ENCODE data around the gene SUPT3H.
A peak's percentile ranks its signal among the peaks of the same experiment; 100 is the strongest.

SUPT3H gene

DNA sequence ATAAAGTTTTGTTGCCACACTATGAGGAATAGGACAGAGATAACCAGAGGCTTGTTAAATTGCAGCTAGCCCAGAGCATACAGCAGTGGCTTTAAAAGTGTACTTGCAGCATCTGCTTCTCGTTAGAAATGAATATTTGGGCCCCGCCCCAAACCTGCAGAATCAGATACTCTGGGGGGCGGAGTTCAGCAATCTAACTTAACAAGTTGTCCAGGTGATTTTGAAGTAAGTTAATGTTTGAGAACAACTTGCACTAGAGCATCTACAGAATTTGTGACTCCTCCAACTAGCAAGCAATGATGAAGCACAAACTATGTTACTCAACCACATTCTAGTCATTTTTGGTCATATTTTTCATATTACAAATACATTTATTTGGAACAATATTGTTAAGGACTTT lies 10.6 kb upstream of the SUPT3H start:
- in situ Hi-C loops (cut with HindIII; ENCODE audit: low sequenced_read_pairs) = no loop called here
- TF ChIP-seq, protein P1, sequence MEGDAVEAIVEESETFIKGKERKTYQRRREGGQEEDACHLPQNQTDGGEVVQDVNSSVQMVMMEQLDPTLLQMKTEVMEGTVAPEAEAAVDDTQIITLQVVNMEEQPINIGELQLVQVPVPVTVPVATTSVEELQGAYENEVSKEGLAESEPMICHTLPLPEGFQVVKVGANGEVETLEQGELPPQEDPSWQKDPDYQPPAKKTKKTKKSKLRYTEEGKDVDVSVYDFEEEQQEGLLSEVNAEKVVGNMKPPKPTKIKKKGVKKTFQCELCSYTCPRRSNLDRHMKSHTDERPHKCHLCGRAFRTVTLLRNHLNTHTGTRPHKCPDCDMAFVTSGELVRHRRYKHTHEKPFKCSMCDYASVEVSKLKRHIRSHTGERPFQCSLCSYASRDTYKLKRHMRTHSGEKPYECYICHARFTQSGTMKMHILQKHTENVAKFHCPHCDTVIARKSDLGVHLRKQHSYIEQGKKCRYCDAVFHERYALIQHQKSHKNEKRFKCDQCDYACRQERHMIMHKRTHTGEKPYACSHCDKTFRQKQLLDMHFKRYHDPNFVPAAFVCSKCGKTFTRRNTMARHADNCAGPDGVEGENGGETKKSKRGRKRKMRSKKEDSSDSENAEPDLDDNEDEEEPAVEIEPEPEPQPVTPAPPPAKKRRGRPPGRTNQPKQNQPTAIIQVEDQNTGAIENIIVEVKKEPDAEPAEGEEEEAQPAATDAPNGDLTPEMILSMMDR (IDR thresholded peaks at IDR 0.05; ENCODE audit: low read depth, low read length, missing control alignments) = no peak
- H3K4me3 ChIP-seq (ENCODE audit: low read depth, low read length) = no peak overlapping the region
- no peak for DNase-seq (ENCODE audit: low read depth)

DNA sequence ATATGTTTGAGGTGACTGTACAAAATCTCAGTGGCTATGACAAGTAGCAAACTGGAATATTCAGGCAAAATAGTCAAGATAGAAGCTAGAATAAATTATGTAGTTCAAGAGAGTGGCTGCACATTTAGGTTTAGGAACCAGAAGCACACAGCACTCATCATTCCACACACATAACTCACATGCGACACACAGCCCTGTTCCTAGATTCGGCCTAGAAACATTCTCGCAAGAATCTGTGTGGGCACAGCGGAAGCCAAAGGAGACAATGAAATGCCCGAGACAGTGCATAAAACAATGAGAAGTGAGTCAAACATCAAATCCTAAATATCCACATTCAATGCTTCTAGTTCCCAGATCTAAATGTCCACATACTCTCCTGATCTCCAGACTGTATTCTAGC lies 9.5 kb upstream of the SUPT3H start:
- TF ChIP-seq, protein P1 (IDR thresholded peaks at IDR 0.05; ENCODE audit: low read depth, low read length, missing control alignments) = no peak
- in situ Hi-C loops (cut with HindIII; ENCODE audit: low sequenced_read_pairs) = no loop called here
- DNase-seq (ENCODE audit: low read depth) = no peak
- H3K4me3 ChIP-seq (ENCODE audit: low read depth, low read length) = no peak overlapping the region

DNA sequence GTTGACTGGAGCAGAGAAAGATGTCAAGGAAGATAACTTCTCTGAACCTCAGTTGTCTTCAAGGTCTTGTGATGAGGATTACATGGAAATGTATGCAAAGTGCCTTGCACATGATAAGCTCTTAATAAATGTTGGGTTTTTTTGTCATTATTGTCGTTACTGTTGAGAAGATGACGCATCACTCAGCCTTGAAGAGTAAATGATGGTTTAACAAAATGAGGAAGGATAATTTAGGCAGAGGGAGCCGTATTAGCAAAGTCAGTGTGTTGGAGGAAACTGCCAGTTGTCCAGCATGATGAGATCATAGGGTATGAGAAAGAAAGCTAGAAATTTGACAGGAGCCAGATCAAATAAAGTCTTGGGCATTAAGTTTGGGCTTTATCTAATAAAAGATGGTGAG lies 8.8 kb upstream of the SUPT3H start:
- in situ Hi-C loops (cut with HindIII; ENCODE audit: low sequenced_read_pairs) = no loop called here

DNA sequence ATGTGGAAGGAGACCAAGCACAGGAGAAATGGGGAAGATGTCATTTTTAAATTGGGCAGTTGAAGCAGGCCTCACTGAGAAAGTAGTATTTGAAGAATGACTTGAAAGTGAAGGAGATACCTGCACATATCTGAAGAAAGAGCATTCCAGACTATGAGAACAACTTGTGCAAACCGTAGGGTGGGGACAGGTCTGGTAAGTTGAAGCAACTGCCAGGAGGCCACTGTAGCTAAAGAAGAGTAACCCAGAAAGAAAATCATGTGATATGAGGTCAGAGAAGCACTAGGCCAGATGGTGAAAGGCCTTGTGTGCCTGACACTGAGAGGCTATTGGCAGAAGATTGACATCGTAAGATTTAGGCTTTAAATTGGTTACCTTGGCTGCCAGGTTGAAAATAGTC lies 4.7 kb upstream of the SUPT3H start:
- TF ChIP-seq, protein P1 (IDR thresholded peaks at IDR 0.05; ENCODE audit: low read depth, low read length, missing control alignments) = no peak
- in situ Hi-C loops (cut with HindIII; ENCODE audit: low sequenced_read_pairs) = no loop called here
- H3K4me3 ChIP-seq (ENCODE audit: low read depth, low read length) = no peak overlapping the region
- DNase-seq (ENCODE audit: low read depth) = no peak

More for the DNA sequence above, 8.8 kb upstream of the SUPT3H start:
- TF ChIP-seq, protein P1 (IDR thresholded peaks at IDR 0.05; ENCODE audit: low read depth, low read length, missing control alignments) = no peak
- no peak overlapping the region for H3K4me3 ChIP-seq (ENCODE audit: low read depth, low read length)
- no peak for DNase-seq (ENCODE audit: low read depth)

DNA sequence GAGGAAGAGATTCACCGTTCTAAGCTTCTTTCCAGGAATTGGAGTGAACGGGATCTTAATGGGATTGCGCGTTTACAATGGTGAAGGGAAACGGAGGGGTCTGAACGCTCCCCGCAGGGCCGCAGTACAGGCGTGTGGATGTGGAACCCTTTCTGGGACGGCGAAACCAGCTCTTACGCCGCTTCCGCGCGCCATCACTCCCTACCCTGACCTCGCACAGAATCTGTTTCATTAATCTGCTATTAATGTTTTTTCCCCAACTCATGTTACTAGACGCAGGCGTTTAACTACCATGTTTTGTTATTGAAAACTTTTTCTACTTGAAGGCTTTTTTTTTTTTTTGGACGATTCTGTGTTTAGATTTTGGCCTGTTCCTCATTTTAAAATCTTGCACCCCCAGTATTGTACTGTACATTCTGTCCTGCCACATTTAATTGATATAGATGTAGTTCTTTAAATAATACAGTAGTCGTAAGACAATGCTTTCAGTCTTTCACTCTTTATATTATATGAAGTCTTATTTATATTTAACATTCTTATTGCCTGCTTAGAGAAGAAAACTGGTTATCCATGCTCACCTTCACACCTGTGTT lies 696 bp upstream of the SUPT3H start:
- no peak for DNase-seq (ENCODE audit: low read depth)
- TF ChIP-seq, protein P1 (IDR thresholded peaks at IDR 0.05; ENCODE audit: low read depth, low read length, missing control alignments) = no peak
- peak overlapping the region; percentile 55 for H3K4me3 ChIP-seq (ENCODE audit: low read depth, low read length)
- in situ Hi-C loops (cut with HindIII; ENCODE audit: low sequenced_read_pairs) = no loop called here

DNA sequence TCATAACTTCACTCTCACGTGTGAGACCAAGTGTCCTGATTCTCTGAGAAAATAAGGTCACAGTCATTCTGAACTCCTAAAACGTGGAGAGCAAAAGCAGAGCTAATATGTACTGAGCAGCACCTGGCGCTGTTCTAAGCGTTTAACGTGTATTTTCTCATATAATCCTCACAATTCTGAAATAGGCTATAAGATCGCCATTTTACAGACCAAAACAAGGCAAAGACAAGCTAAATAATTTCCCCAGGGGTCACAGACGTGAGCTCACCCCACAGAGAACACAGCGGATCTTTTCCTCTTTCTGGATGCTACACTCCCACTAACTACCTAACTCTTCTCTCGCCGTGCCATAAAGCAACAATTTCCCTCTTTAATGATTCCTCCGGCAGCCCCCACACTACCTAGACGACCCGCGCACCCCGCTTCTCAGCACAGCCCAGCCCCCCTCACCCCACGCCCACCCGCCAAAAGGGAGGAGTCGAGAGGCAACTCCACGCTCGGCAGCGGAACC lies 636 bp downstream of the SUPT3H start:
- DNase-seq (ENCODE audit: low read depth) = no peak
- TF ChIP-seq, protein P1 (IDR thresholded peaks at IDR 0.05; ENCODE audit: low read depth, low read length, missing control alignments) = no peak
- in situ Hi-C loops (cut with HindIII; ENCODE audit: low sequenced_read_pairs) = no loop called here
- peak overlapping the region; percentile 55 for H3K4me3 ChIP-seq (ENCODE audit: low read depth, low read length)

Data from astrocyte of the cerebellum (primary cell).